HuH-7.5 (cell line): Measurements from ENCODE around the gene KCNK4.

Source experiments
- DNase-seq: peaks from one replicate; pipeline ENCODE4 v3.0.0; 2011; ENCODE audit warnings: low spot score

The KCNK4 gene

GRCh38 chr11:64268893-64269539, 22.1 kb upstream of the KCNK4 start:
- no peak for DNase-seq

- DNase-seq: peak; percentile 75
Observed at GRCh38 chr11:64269540-64270220, 21.4 kb upstream of the KCNK4 start.

DNA sequence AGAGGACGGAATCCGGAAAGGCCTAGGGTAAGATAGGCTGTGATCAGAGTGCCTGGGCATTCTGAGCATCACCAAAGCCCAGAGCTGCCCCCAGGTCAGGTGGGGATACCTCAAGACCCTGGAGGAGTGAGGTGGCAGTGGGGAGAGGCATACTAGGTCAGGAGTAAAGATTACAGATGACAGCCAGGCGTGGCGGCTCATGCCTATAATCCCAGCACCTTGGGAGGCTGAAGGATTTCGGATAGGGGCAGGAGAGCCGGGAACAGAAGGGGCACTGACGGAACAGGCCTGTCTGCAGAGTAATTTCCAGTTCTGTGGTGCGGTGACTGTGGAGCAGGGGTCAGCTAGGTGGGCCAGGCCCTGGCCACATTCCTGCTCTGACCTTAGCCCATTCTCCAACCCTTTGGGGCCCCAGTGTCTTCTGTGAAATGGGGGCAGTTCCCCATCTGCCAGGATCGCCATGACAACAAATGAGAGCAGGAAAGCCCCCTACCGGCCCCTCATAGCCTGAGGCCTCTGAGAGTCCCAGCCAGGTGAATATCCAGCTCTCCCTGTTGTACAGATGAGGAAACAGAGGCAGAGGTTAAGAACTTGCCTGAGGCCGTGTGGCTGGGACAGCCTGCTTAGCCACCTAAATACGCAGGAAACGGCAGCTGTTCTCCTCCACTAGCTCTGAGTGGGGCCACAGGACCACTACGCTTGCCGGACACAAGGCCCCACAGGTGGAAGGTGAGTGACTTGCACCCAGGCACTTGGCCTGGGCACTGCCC, 15.9 kb upstream of the KCNK4 start:
- DNase-seq: no peak

GRCh38 chr11:64275841-64276240, 15.3 kb upstream of the KCNK4 start:
- DNase-seq: no peak

DNA sequence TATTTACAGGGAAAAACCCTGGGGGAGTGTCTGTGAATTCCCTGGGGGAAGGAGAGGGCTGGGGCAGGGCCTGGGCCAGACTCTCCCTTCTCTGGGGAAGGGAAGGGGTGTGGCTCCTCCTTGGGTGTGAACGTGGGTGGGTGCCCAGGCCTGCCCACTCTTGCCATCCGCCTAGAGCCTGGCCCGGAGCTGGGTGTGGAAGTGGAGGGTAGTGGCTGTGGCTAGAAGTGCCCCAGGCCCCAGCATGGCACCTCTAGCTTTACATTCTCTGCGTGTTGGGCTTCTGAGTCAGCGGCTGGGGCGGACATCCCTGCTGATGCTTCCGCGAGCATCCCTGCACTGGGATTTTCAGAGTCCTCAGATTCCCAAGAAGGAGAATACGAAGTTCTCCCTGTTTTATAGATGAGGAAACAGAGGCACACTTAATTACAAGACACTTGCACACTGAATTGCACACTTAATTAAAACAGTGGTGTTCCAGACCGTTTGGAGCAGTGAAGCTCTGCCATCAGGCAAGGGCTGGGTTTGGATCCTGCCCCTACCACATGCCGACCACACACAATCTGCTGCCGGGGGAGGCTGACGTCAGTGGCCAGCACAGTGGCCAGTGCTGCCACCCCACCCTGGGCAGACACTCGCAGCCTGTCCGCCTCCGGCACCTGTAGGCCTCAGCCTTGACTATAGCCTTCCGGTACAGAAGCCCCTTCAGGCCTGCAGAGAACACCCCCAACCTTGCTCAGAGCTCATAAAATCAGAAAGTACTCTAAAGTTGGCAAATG, 14.3 kb upstream of the KCNK4 start:
- no peak for DNase-seq

DNA sequence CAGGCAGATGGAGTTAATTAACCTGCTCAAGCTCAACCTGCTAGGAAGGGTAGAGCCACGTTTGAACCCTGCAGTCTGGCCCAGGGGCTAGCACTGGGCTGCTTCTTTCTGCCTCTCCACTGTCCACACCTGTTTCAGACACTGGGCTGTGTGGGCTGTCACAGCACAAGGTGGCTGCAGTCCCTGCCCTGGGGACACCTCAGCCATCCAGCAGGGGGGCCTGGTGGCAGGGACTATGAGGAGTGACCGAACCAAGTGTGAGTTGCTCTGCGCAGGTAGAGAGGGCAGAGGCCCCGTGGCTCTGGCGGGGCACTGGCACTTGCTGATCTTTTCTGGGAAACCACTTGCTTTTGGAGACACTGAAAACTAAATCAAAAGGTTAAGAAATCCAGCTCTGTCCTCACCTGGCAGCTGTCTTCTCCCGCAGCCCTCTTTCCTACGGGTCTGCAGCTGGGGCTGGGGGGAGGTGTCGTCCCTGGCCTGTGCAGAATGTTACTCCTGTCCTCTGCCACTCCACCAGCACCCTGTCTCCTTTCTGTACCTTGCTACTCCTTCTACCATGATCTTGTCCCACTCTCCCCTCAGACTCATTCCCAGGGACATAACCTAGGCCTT, 12.4 kb upstream of the KCNK4 start:
- DNase-seq: no peak

GRCh38 chr11:64281957-64282770, 8.9 kb upstream of the KCNK4 start:
- no peak for DNase-seq

DNA sequence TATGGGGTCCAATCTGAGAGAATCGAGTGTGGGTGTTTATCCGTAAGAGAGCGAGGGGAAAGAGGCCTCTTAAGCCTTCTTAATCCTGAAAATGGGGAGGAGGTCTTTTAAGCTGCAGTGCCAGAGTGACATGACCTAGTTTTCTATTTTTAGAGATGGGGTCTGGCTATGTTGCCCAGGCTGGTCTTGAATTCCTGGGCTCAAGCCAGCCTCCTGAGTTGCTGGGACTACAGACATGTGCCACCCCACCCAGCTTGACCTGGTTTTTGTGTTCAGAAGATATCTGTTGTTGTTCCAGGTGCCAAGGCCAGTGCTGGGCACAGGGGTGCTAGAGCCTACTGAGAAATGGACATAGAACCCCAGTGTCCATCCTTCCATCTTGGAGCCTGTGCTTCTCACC, 8.0 kb upstream of the KCNK4 start:
- DNase-seq: no peak

GRCh38 chr11:64284048-64284961, 6.8 kb upstream of the KCNK4 start, which contains the start of gene BAD:
TSS of gene BAD (minus strand) at chr11:64284665. CDS start at chr11:64284368, 297 bp downstream.
- peak; percentile 97 for DNase-seq

- peak; percentile 82 for DNase-seq
Observed at GRCh38 chr11:64284962-64285884, 5.9 kb upstream of the KCNK4 start, which contains the start of gene GPR137. TSS of gene GPR137 (plus strand) at chr11:64285848. CDS start at chr11:64286525, 677 bp downstream.

DNA sequence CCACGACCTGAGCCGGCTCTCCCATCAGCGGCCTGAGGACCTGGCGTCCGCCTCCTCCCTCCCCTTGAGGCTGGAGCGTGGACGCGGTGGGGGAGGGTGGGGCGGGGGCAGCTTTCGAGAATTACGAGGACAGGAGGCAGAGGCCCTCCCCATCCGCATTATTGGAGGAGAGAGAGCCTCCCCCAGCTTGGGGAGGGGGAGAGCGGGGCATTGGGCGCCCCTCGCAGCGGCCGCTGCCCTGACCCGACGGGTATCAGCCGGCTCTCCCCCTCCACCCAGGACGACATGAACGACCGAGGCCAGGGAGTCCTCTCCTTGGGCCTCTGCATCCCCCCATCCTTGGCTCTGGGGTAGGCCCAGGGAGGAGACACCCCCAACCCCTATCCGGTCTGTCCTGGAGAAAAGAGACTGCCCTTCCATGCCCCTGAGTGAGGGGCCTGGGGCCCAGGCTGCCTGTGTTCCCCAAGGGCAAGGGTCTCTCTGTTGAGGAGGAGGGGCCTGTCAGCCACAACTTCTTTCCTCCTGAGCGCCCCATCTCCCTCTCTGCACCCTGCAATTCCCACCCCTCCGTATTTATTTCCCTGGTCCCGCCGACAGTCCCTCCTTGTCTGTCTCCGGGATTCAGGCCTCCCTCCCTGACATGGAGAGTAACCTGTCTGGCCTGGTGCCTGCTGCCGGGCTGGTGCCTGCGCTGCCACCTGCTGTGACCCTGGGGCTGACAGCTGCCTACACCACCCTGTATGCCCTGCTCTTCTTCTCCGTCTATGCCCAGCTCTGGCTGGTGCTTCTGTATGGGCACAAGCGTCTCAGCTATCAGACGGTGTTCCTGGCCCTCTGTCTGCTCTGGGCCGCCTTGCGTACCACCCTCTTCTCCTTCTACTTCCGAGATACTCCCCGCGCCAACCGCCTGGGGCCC, 5.0 kb upstream of the KCNK4 start:
- no peak for DNase-seq

- no peak for DNase-seq
Observed at GRCh38 chr11:64286801-64287159, 4.3 kb upstream of the KCNK4 start.

DNA sequence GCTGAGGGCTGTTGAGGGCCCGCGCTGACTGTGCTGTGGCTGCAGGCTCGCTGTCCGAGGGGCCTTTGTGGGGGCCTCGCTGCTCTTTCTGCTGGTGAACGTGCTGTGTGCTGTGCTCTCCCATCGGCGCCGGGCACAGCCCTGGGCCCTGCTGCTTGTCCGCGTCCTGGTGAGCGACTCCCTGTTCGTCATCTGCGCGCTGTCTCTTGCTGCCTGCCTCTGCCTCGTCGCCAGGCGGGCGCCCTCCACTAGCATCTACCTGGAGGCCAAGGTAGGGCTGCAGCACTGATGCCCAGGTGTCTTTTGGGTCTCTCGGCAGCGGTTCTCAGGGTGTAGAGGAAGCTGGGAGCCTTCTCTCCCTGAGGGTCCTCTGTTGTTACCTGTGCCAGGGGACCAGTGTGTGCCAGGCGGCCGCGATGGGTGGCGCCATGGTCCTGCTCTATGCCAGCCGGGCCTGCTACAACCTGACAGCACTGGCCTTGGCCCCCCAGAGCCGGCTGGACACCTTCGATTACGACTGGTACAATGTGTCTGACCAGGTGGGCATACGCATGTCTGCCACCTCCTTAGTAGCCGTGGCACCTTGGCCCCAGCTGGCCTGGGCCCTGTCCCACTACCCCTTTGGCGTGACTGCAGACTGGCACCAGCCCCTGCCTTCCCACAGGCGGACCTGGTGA, 3.3 kb upstream of the KCNK4 start:
- DNase-seq: no peak

GRCh38 chr11:64288353-64288750, 2.8 kb upstream of the KCNK4 start:
- DNase-seq: no peak

DNA sequence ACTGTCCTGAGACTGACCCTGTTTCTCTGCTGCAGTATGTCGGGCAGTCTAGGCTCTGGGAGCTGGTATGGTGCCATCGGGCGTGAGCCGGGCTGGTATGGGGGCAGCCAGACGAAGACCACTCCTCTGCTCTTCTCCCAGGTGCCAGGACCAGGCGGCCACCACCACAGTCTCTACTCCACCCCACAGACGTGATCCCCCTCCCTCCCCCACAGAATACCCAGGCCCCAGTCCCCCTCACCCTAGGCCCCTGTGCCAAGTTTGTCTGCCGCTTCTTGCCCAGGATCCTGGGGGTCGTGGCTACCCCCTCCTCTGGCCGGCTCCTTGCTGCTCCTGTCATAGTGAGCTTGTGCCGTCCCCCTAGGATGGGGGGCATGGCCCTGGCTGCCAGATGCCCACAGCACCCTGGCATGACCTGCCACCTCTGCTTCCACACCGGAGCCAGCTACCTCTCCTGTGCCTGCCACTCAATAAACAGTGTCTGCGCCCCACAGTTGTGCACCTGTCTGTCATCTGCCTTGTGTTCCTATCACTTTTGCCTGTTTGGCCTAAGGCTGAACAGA, 2.0 kb upstream of the KCNK4 start:
- no peak for DNase-seq

DNA sequence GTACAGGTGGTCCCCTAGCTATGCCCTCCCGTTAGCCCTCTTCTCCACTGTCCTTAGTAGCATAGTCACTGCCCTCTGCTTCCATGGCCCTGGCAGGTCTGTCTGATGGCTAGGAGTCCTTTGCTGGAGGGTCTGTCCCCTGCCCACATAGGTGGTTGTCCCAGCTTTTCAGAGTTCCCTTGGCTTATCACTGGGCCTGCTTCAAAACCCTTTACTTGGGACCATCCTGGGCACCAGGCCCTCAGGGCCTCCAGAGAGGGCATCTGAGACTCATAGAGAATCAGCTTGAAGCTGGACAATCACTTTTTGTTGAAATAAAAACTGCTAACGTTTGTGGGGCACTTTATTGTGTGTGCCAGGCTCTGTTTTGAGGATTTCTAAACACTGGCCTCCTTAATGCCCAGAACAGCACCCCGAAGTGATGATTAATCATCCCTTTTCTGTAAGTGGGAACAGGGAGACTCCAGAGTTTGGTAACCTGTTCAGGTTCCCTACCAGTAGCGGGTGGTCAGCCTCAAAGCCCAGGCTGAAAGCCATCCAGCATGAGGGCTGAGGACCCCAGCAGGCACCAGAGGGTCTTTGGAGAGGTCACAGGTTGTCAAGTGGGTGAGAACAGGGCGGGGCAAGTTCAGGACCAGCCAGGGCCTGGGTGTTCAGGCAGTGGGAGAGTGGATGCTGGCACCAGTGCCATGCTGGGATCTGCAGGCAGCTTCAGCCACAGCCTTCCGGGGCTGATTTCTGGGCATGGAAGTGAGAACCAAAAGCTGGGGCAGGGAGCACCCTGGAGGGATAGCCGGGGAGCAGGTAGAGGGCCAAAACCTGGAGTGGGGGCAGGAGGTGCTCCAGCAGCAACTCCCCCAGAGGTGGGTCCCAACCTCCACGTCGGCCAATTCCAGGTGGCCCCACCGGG, 495 bp upstream of the KCNK4 start:
- DNase-seq: no peak
